ENCODE results near the gene TAF5.
A peak's percentile ranks its signal among the peaks of the same experiment; 100 is the strongest.

GRCh38 chr10:103396067-103396788, 28.5 kb downstream of the TAF5 start, which contains the start of the genes ATP5MK and PDCD11:
- TF ChIP-seq CTCF (conservative IDR thresholded peaks at IDR 0.05; ENCODE audit: low read depth, low read length) (peak; percentile 36), POLR2A (IDR thresholded peaks at IDR 0.05; ENCODE audit: low read depth, low read length) (peak; percentile 90), SMC3 (IDR thresholded peaks at IDR 0.05; ENCODE audit: low read depth, low read length) (no peak), ELK1 (IDR thresholded peaks at IDR 0.05; ENCODE audit: borderline replicate concordance, low read depth, low read length) (0 out of 2 replicates have a peak, but pooled peaks have one; percentile 4), USF2 (IDR thresholded peaks at IDR 0.05; ENCODE audit: low read depth, low read length) (0 out of 2 replicates have a peak, but pooled peaks have one; percentile 6), NFE2L2 (IDR thresholded peaks at IDR 0.05; ENCODE audit: low read depth, low read length) (no peak), MXI1 (IDR thresholded peaks at IDR 0.05; ENCODE audit: borderline replicate concordance, low read depth, low read length) (peak; percentile 99)

All from IMR-90 (cell line).